ENCODE data around the gene SCML1. TPM values are rescaled to one million over a fixed set of nuclear protein-coding genes. Genes with fewer than 3 reads are reported as not detected.

The SCML1 gene
- total and polyA plus RNA-seq, 9 of the 15 experiments (the other 6 are each of a cell fraction or from before 2014, with no cell fraction given): 0.01 to 0.04 (median 0.04) TPM; not detected in 6

- Histone ChIP-seq H3K9ac (ENCODE audit: insufficient read depth in 1 of 2, low read depth in 2 of 2, low read length in 2 of 2) (no peak overlapping the region), H3K79me2 (ENCODE audit: control insufficient read depth, insufficient read depth, low read length) (no peaks in the 10 kb centered on the region), H3K4me1 (replicated peaks in 1 of 2; ENCODE audit: control insufficient read depth in 2 of 2, insufficient read depth in 2 of 2, low read length in 2 of 2) (no peaks in the 10 kb centered on the region), H4K20me1 (replicated peaks; ENCODE audit: control insufficient read depth, insufficient read depth, low read length) (no peaks in the 10 kb centered on the region), H3K9me1 (ENCODE audit: control insufficient read depth, insufficient read depth, low read length) (no peaks in the 10 kb centered on the region), H3K27me3 (ENCODE audit: control insufficient read depth in 2 of 2, insufficient read depth in 2 of 2, low read length in 2 of 2) (no peaks in the 10 kb centered on the region), H3K4me2 (ENCODE audit: insufficient read depth, low read length) (no peak overlapping the region), H3K36me3 (ENCODE audit: control insufficient read depth, insufficient read depth, low read length) (no peaks in the 10 kb centered on the region), H3K9me3 (replicated peaks; ENCODE audit: control insufficient read depth, insufficient read depth, low read depth, low read length) (no peaks in the 10 kb centered on the region), H3K4me3 (no peak overlapping the region), H2AFZ (ENCODE audit: low read depth, low read length) (no peak overlapping the region), H3K27ac (ENCODE audit: extremely low read depth, low read depth, low read length) (no peak overlapping the region)
- no TSS peak for BruUV-seq (replicated peaks)
- no peak for ATAC-seq
- intact Hi-C loops (cut with micrococcal nuclease) (no loop called here), in situ Hi-C loops (cut with MboI) (no loop called here)
- no peak for DNase-seq (ENCODE audit: extremely low read depth in 1 of 4, low spot score in 3 of 4)
- CTCF ChIA-PET (ENCODE audit: low intra/inter-chr PET ratio): no interaction called here
- FAIRE-seq: no peak
- 6% methylated on average over 2 of the region's 2 CpGs for WGBS (ENCODE audit: insufficient coverage, low coverage, missing lambda C conversion rate)
- TF ChIP-seq CEBPG (CRISPR knock-in tag; IDR thresholded peaks at IDR 0.05) (no peak), CEBPG (tag; conservative IDR thresholded peaks at IDR 0.05 in 1 of 2, IDR thresholded peaks at IDR 0.05 in 1 of 2) (peak in 1 of 2 experiments; percentile 59; a peak in 2 of 4 replicates), SMC3 (conservative IDR thresholded peaks at IDR 0.05; ENCODE audit: insufficient read depth, low read depth, low read length) (no peak), ATF3 (IDR thresholded peaks at IDR 0.05) (peak; percentile 22; the same call in 1 of the 2 replicates), ATF3 (CRISPR knock-in tag; conservative IDR thresholded peaks at IDR 0.05) (no peak), PHF20 (IDR thresholded peaks at IDR 0.05; ENCODE audit: partially characterized antibody) (no peak), ZNF280B (CRISPR knock-in tag; IDR thresholded peaks at IDR 0.05) (no peak)
- POLR2A ChIA-PET: no interaction called here
Measured at GRCh38 chrX:17705211-17705610, 32.1 kb upstream of the SCML1 start.

Data from K562 (cell line).